SK-N-SH treated with all-trans-retinoic acid at 6 μM for 48 hours (cell line): ENCODE data around the gene C3orf52.

ENCODE experiments used
- ATAC-seq: fragments of 200-7000 bp; cut with Tn5 transposase; 3 replicates; pipeline ENCODE4 v1.9.1; 2020; ENCODE audit warnings: mild to moderate bottlenecking, moderate library complexity
- BACH2 ChIP-seq: fragments of 250-450 bp; sonication (Bioruptor Pico); IDR thresholded peaks from 2 replicates; pipeline ENCODE4 v1.9.0; 2021; ENCODE audit warnings: mild to moderate bottlenecking, borderline replicate concordance
- CSDC2 ChIP-seq: fragments of 250-450 bp; sonication (Bioruptor Pico); IDR thresholded peaks from 2 replicates; pipeline ENCODE4 v1.5.0; 2020; ENCODE audit warnings: mild to moderate bottlenecking, moderate library complexity
- GLIS3 ChIP-seq: fragments of 250-450 bp; sonication (Bioruptor Pico); IDR thresholded peaks from 2 replicates; pipeline ENCODE4 v1.5.0; 2020; ENCODE audit warnings: mild to moderate bottlenecking, moderate library complexity
- POU6F1 ChIP-seq: fragments of 250-450 bp; sonication (Bioruptor Pico); IDR thresholded peaks from 2 replicates; pipeline ENCODE4 v1.8.0; 2021; ENCODE audit warnings: low read depth, mild to moderate bottlenecking, moderate library complexity, borderline replicate concordance
- PPARA ChIP-seq: fragments of 250-450 bp; sonication (Bioruptor Pico); IDR thresholded peaks from 2 replicates; pipeline ENCODE4 v1.5.0; 2020; ENCODE audit warnings: mild to moderate bottlenecking, borderline replicate concordance
- SNAI2 ChIP-seq: fragments of 250-450 bp; sonication (Bioruptor Pico); IDR thresholded peaks from 2 replicates; pipeline ENCODE4 v1.5.0; 2020; ENCODE audit warnings: mild to moderate bottlenecking, moderate library complexity
- TCF4 ChIP-seq: fragments of 250-450 bp; sonication (Bioruptor Pico); IDR thresholded peaks from 2 replicates; pipeline ENCODE4 v1.8.0; 2021; ENCODE audit warnings: mild to moderate bottlenecking, moderate library complexity, borderline replicate concordance
- ZC3H10 ChIP-seq: fragments of 250-450 bp; sonication (Bioruptor Pico); IDR thresholded peaks from 2 replicates; pipeline ENCODE4 v1.5.1; 2021; ENCODE audit warnings: mild to moderate bottlenecking, moderate library complexity
- ZNF70 ChIP-seq: fragments of 450-650 bp; formaldehyde crosslinking; IDR thresholded peaks from 2 replicates; pipeline ENCODE4 v1.5.0; 2020; ENCODE audit warnings: mild to moderate bottlenecking, moderate library complexity
- ZNF8 ChIP-seq: fragments of 450-650 bp; formaldehyde crosslinking; IDR thresholded peaks from 2 replicates; pipeline ENCODE4 v1.5.0; 2020; ENCODE audit warnings: mild to moderate bottlenecking, moderate library complexity

Gene C3orf52

GRCh38 chr3:112167758-112168157, 81.6 kb downstream of the C3orf52 start:
- TF ChIP-seq PPARA (CRISPR knock-in tag) (no peak), ZC3H10 (CRISPR knock-in tag) (no peak), GLIS3 (no peak), SNAI2 (CRISPR knock-in tag) (no peak), CSDC2 (CRISPR knock-in tag) (no peak), POU6F1 (CRISPR knock-in tag) (no peak), BACH2 (no peak), ZNF70 (CRISPR knock-in tag) (no peak), ZNF8 (CRISPR knock-in tag) (no peak), TCF4 (no peak)
- ATAC-seq: no peak
